K562 (cell line): ENCODE measurements around the gene CALY. TPM values are rescaled to one million over a fixed set of nuclear protein-coding genes. Genes with fewer than 3 reads are reported as not detected.

ENCODE experiments used
- ETV1 ChIP-seq: fragments of 450-650 bp; conservative IDR thresholded peaks from 2 replicates; pipeline ENCODE4 v1.6.1; 2016; ENCODE audit warnings: missing genetic modification characterization, control low read depth, low read depth, missing compliant biosample characterization
- NFE2 ChIP-seq: IDR thresholded peaks from 2 replicates; pipeline ENCODE4 v1.6.1; 2014; ENCODE audit warnings: antibody characterized with exemption, low read depth
- NR2C1 ChIP-seq, 2 experiments: fragments of 450-650 bp; IDR thresholded peaks; 2 replicates each; pipeline ENCODE4 v1.6.1; 2017; ENCODE audit warnings: mild to moderate bottlenecking in 2 of 2, antibody characterized with exemption in 1 of 2, inconsistent platforms in 1 of 2, missing compliant biosample characterization in 1 of 2, missing genetic modification characterization in 1 of 2
- SAFB ChIP-seq: fragments of 200-400 bp; formaldehyde crosslinking; IDR thresholded peaks from 2 replicates; pipeline ENCODE4 v1.6.1; 2017; ENCODE audit warnings: low read depth, low read length, borderline replicate concordance
- TAF9B ChIP-seq: fragments of 450-650 bp; IDR thresholded peaks from 2 replicates; pipeline ENCODE4 v1.6.1; 2018; ENCODE audit warnings: mild to moderate bottlenecking; ENCODE audit not compliant: partially characterized antibody
- YY1 ChIP-seq, 3 experiments: IDR thresholded peaks; 2 replicates each; pipeline ENCODE4 v1.6.1; 2011; ENCODE audit warnings: low read length in 2 of 3, mild to moderate bottlenecking in 2 of 3, moderate library complexity in 2 of 3, borderline replicate concordance in 1 of 3, control low read depth in 1 of 3, low read depth in 1 of 3; ENCODE audit not compliant: insufficient read depth in 3 of 3, insufficient replicate concordance in 2 of 3, control insufficient read depth in 1 of 3, insufficient read length in 1 of 3; ENCODE audit errors: extremely low read depth in 1 of 3
- polyA plus RNA-seq, 8 experiments: library from polyadenylated mRNA; depleted of rRNA in 4 of 8; stranded (reverse) in 5 of 8; unstranded in 3 of 8; fragments of >200 nt; fragmentation: Nextera tagmentation in 2 of 8; fragmentation: Illumina TruSeq in 1 of 8; extraction: Ambion mirVana in 2 of 8; extraction: Trizol in 1 of 8; gene quantifications; 2 replicates each; pipeline versions ENCODE4 v1.2.1 to v1.2.3, GENCODE V29; 2011 to 2014; ENCODE audit warnings: inconsistent platforms in 1 of 8, missing spikeins in 1 of 8
- total RNA-seq, 7 experiments: library from RNA; depleted of rRNA in 6 of 7; stranded (reverse); fragments of >200 nt in 6 of 7; fragmentation: Illumina TruSeq in 2 of 7; extraction: Trizol in 2 of 7; gene quantifications; 2 replicates each; pipeline versions ENCODE4 v1.2.1 to v1.2.3, GENCODE V29; 2011 to 2021; ENCODE audit warnings: low replicate concordance in 1 of 7
- TF ChIP-seq, protein P1 (sequence below): sonication (generic); formaldehyde crosslinking; IDR thresholded peaks from 2 replicates; pipeline ENCODE4 v1.8.0; 2022; ENCODE audit warnings: mild to moderate bottlenecking, missing genetic modification reagents, borderline replicate concordance
- TF ChIP-seq, protein P2 (sequence below), 2 experiments: fragments of 450-650 bp; IDR thresholded peaks; 2 replicates each; pipeline ENCODE4 v1.6.1; 2016; ENCODE audit warnings: mild to moderate bottlenecking in 2 of 2, borderline replicate concordance in 1 of 2, low read depth in 1 of 2, moderate library complexity in 1 of 2
- TF ChIP-seq, protein P3 (sequence below): sonication (generic); formaldehyde crosslinking; IDR thresholded peaks from 2 replicates; pipeline ENCODE4 v1.4.0; 2020; ENCODE audit warnings: mild to moderate bottlenecking, missing genetic modification reagents
- TF ChIP-seq, protein P4 (sequence below), 2 experiments: fragments of 450-650 bp in 1 of 2; sonication (generic) in 1 of 2; formaldehyde crosslinking in 1 of 2; IDR thresholded peaks in 1 of 2; conservative IDR thresholded peaks in 1 of 2; 2 replicates each; pipeline versions ENCODE4 v1.6.1 to v1.8.1; 2016 to 2023; ENCODE audit warnings: mild to moderate bottlenecking in 2 of 2, moderate library complexity in 2 of 2, inconsistent platforms in 1 of 2, missing genetic modification reagents in 1 of 2

CALY gene
- total and polyA plus RNA-seq, 9 of the 15 experiments (the other 6 are each of a cell fraction or from before 2014, with no cell fraction given), result not detected

DNA sequence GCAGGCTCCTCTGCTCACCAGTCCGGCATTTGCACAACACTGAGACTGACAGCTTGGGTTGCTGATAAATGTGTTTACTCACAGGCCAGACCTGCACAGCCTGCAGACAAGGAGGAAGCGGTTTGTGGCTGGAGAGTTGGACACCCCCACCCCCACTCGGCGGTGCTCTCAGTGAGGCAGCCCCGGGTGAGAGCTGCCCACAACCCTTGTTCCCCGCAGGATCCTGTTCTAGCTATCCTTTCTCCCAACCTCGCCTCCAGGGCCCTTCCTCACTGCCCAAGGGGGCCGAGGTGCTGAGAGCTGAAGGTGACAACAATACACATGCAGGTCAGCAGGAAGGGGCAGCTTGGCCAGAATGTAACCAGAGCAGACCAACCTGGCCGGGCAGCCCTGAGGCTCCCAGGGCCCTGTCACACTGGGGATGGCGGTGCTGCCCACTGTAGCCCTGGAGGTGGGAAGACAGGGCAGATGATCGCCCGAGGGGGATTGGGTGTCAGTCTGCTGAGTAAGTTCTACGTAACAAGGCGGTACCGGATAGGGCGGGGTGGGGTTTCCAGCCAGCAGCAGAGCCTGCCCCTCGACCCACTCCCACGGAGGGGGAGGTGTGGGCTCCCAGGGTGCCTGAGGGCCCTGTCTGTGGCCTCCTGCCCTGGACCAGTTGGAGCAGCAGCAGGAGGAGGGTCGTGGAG, 58.0 kb downstream of the CALY start (continued):
- TF ChIP-seq, protein P1, sequence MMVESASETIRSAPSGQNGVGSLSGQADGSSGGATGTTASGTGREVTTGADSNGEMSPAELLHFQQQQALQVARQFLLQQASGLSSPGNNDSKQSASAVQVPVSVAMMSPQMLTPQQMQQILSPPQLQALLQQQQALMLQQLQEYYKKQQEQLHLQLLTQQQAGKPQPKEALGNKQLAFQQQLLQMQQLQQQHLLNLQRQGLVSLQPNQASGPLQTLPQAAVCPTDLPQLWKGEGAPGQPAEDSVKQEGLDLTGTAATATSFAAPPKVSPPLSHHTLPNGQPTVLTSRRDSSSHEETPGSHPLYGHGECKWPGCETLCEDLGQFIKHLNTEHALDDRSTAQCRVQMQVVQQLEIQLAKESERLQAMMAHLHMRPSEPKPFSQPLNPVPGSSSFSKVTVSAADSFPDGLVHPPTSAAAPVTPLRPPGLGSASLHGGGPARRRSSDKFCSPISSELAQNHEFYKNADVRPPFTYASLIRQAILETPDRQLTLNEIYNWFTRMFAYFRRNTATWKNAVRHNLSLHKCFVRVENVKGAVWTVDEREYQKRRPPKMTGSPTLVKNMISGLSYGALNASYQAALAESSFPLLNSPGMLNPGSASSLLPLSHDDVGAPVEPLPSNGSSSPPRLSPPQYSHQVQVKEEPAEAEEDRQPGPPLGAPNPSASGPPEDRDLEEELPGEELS, result peak; percentile 93; the same call in 1 of the 2 replicates
- TF ChIP-seq SAFB (peak; percentile 16; the same call in 1 of the 2 replicates), YY1 (IDR thresholded peaks at IDR 0.05; ENCODE audit: borderline replicate concordance in 1 of 3, control insufficient read depth in 1 of 3, extremely low read depth in 1 of 3, insufficient read depth in 3 of 3, insufficient read length in 1 of 3, insufficient replicate concordance in 2 of 3, low read depth in 1 of 3, low read length in 2 of 3) (peak in 2 of 3 experiments; percentile 31 to 39), ETV1 (tag) (peak; percentile 65), NR2C1 (IDR thresholded peaks at IDR 0.05) (no peak), NR2C1 (tag; IDR thresholded peaks at IDR 0.05) (no peak), NFE2 (peak; percentile 43; the same call in 1 of the 2 replicates), TAF9B (no peak)
- TF ChIP-seq, protein P2, sequence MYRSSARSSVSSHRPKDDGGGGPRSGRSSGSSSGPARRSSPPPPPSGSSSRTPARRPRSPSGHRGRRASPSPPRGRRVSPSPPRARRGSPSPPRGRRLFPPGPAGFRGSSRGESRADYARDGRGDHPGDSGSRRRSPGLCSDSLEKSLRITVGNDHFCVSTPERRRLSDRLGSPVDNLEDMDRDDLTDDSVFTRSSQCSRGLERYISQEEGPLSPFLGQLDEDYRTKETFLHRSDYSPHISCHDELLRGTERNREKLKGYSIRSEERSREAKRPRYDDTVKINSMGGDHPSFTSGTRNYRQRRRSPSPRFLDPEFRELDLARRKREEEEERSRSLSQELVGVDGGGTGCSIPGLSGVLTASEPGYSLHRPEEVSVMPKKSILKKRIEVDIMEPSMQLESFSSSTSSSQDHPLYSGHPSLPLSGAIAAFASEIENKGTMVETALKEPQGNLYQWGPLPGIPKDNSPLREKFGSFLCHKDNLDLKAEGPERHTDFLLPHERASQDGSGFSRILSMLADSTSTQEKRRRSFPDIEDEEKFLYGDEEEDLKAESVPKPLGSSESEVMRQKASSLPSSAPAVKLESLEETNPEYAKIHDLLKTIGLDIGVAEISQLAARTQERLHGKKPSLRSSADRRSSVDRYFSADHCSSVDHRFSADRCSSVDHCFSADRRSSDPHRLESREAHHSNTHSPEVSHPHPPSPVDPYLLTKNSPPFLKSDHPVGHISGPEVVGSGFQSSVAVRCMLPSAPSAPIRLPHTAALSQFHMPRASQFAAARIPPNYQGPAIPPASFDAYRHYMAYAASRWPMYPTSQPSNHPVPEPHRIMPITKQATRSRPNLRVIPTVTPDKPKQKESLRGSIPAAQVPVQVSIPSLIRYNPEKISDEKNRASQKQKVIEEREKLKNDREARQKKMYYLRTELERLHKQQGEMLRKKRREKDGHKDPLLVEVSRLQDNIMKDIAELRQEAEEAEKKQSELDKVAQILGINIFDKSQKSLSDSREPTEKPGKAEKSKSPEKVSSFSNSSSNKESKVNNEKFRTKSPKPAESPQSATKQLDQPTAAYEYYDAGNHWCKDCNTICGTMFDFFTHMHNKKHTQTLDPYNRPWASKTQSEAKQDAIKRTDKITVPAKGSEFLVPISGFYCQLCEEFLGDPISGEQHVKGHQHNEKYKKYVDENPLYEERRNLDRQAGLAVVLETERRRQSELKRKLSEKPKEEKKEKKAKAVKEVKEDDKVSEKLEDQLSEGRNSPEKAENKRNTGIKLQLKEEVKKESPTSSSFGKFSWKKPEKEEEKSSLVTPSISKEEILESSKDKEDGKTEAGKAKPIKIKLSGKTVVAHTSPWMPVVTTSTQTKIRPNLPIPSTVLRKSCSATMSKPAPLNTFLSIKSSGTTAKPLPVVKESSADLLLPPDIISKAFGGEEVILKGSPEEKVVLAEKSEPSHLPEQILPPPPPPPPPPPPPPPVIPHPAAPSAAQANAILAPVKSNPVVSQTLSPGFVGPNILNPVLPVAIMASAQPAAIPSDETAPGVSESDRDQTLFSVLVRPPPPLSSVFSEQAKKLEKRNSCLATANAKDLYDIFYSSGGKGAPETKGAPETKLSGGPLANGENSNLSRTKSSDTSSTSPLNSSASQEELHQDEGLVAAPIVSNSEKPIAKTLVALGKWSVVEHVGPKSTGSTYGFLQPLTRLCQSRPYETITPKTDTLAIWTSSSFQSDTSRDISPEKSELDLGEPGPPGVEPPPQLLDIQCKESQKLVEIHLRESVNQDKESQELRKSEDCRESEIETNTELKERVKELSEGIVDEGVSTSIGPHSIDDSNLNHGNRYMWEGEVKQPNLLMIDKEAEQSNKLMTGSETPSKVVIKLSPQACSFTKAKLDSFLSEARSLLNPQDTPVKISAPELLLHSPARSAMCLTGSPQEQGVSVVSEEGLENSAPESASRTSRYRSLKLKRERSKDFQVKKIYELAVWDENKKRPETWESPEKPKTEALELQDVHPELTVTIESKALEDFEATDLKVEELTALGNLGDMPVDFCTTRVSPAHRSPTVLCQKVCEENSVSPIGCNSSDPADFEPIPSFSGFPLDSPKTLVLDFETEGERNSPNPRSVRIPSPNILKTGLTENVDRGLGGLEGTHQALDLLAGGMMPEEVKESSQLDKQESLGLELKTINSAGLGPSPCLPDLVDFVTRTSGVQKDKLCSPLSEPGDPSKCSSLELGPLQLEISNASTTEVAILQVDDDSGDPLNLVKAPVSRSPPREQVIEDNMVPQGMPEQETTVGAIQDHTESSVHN (IDR thresholded peaks at IDR 0.05; ENCODE audit: borderline replicate concordance in 1 of 2, low read depth in 1 of 2), result no peak
- TF ChIP-seq, protein P3, sequence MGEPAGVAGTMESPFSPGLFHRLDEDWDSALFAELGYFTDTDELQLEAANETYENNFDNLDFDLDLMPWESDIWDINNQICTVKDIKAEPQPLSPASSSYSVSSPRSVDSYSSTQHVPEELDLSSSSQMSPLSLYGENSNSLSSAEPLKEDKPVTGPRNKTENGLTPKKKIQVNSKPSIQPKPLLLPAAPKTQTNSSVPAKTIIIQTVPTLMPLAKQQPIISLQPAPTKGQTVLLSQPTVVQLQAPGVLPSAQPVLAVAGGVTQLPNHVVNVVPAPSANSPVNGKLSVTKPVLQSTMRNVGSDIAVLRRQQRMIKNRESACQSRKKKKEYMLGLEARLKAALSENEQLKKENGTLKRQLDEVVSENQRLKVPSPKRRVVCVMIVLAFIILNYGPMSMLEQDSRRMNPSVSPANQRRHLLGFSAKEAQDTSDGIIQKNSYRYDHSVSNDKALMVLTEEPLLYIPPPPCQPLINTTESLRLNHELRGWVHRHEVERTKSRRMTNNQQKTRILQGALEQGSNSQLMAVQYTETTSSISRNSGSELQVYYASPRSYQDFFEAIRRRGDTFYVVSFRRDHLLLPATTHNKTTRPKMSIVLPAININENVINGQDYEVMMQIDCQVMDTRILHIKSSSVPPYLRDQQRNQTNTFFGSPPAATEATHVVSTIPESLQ (CRISPR knock-in tag), result 0 out of 2 replicates have a peak, but pooled peaks have one; percentile 65
- TF ChIP-seq, protein P4, sequence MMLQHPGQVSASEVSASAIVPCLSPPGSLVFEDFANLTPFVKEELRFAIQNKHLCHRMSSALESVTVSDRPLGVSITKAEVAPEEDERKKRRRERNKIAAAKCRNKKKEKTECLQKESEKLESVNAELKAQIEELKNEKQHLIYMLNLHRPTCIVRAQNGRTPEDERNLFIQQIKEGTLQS (IDR thresholded peaks at IDR 0.05), result 0 out of 2 replicates have a peak, but pooled peaks have one; percentile 12
- TF ChIP-seq, protein P4 (CRISPR knock-in tag; conservative IDR thresholded peaks at IDR 0.05), result no peak
